Renal pelvis (tissue), 4 donors: Measurements from ENCODE around the gene HCST. TPM values are rescaled to one million over a fixed set of nuclear protein-coding genes. Genes with fewer than 3 reads are reported as not detected.
A peak's percentile ranks its signal among the peaks of the same experiment; 100 is the strongest.
"Not testable (repeated sequence)": the region's sequence is repeated elsewhere in the genome, so short reads cannot be mapped to it uniquely, and the experiment has no call there.

ENCODE experiments used
- DNase-seq: peaks from one replicate; pipeline ENCODE4 v3.0.0-alpha.2; 2013
- polyA plus RNA-seq, 3 donors: library from polyadenylated mRNA; unstranded; fragments of 120-200 nt; gene quantifications; one replicate each; pipeline ENCODE4 v1.2.1, GENCODE V29; 2013; ENCODE audit not compliant: insufficient read length in 3 of 3

The HCST gene
- polyA plus RNA-seq, 3 donors: 2.5 to 5.2 (median 3.3) TPM

GRCh38 chr19:35874392-35874930 is 27.9 kb upstream of the HCST start:
- no peak for DNase-seq

DNA sequence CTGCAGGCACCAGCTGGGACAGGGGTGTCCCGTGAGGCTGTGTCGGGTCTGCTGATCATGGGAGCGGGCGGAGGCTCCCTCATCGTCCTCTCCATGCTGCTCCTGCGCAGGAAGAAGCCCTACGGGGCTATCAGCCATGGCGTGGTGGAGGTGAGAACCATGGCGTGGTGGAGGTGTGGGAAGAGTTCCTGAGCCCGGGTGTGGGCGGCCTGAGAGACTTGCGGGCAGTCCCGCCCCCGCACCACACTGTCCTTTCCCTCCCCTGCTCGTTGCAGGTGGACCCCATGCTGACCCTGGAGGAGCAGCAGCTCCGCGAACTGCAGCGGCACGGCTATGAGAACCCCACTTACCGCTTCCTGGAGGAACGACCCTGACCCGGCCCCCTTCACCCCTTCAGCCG is 23.3 kb upstream of the HCST start:
- no peak for DNase-seq

GRCh38 chr19:35879770-35880317 is 22.5 kb upstream of the HCST start:
- peak; percentile 87 for DNase-seq

GRCh38 chr19:35882114-35882832 is 20.1 kb upstream of the HCST start:
- DNase-seq: peak; percentile 79

DNA sequence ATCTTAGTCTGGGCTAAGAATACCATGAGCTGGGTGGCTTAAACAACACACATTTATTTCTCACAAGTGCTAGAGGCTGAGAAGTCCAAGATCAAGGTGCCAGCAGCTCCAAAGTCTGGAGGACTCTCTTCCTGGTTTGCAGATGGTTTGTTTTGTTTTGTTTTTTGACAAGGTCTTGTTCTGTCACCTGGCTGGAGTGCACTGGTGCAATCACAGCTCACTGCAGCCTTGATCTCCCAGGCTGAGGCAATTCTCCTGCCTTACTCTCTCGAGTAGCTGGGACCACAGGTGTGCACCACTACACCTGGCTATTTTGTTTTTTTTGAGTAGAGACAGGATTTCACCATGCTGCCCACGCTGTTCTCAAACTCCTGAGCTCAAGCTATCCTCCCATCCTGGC is 18.4 kb upstream of the HCST start:
- DNase-seq: no peak

DNA sequence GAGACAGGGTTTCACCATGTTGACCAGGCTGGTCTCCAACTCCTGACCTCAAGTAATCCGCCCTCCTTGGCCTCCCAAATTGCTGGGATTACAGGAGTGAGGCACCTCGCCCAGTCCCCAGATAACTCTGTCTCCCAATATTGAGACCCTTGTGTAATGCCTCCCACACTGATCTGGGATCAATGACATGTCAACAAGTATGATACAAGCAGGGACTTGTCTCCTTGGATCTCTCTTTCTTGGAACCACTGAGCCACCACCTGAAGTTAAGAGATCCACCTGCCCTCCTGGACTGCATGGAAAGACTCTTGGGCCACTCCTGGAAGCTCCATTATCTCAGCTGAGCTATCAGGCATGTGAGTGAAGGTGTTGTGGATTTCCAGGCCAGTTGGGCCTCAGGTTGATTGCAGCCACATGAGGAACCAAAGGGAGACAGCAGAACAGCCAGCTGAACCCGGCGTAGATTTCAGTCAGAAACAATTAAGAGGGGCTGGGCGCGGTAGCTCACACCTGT is 17.0 kb upstream of the HCST start:
- DNase-seq: no peak

- DNase-seq: no peak
Observed at GRCh38 chr19:35885904-35886303, 16.4 kb upstream of the HCST start.

GRCh38 chr19:35887197-35887596 is 15.1 kb upstream of the HCST start:
- DNase-seq: no peak

- DNase-seq: no peak
Observed at GRCh38 chr19:35888398-35888797, 13.9 kb upstream of the HCST start.

- no peak for DNase-seq
Observed at GRCh38 chr19:35889370-35890112, 12.8 kb upstream of the HCST start.

DNA sequence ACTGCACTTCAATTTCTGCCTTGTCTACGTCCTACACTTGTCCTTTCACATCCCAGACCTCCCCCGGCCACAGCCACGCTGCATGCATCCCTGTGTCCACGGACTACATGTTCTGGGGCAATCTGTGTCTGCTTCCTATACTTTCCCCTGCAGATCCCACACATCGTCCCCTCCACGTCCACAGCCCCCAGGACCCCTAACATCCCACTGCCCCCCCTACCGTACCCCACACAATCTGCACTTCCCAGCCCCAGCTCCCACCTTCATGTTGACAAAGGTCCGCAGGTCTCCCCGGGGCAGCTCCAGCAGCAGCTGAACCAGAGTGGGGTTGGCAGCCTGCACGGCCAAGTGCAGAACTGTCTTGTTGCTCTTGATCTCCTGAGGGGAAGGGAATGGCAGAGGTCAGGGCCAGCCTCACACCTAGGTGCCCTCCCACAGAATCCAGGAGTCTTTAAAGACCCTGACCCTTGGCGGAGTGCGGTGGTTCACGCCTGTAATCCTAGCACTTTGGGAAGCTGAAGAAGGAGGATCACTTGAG is 12.1 kb upstream of the HCST start:
- DNase-seq: no peak

- DNase-seq: not testable (repeated sequence)
Observed at GRCh38 chr19:35891819-35892218, 10.5 kb upstream of the HCST start.

DNA sequence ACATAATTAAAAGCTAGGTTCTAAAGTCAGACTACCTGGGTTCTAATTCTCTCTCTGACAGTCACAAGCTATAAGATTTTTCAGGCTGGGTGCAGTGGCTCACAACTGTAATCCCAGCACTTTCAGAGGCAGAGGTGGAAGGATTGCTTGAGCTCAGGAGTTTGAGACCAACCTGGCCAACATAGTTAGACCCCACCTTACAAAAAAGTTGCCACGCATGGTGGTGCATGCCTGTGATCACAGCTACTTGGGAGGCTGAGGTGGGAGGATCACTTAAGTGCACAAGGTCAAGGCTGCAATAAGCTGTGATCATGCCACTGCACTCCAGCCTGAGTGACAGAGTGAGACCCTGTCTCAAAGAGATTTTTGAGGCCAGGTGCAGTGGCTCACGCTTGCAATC is 8.0 kb upstream of the HCST start:
- no peak for DNase-seq

- no peak for DNase-seq
Observed at GRCh38 chr19:35895911-35896642, 6.3 kb upstream of the HCST start.

DNA sequence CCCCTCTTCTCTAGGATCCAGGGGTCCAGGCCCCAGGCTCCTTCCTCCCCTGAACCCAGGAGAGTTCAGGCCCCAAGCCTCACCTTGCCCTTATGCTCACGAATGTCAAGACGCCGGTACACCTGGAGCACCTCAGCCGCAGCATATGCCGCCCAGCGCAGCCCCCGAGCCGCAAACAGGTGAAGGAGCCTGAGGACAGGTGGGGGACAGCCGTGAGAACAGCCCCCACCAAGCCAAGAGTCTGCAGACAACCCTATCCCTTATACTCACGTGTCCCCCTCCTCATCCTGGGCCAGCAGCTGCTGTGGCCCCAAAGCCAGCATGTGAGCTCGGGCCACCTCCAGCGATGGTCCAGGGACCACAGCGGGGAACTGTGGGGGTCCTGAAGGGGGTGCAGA is 5.7 kb upstream of the HCST start:
- DNase-seq: no peak

DNA sequence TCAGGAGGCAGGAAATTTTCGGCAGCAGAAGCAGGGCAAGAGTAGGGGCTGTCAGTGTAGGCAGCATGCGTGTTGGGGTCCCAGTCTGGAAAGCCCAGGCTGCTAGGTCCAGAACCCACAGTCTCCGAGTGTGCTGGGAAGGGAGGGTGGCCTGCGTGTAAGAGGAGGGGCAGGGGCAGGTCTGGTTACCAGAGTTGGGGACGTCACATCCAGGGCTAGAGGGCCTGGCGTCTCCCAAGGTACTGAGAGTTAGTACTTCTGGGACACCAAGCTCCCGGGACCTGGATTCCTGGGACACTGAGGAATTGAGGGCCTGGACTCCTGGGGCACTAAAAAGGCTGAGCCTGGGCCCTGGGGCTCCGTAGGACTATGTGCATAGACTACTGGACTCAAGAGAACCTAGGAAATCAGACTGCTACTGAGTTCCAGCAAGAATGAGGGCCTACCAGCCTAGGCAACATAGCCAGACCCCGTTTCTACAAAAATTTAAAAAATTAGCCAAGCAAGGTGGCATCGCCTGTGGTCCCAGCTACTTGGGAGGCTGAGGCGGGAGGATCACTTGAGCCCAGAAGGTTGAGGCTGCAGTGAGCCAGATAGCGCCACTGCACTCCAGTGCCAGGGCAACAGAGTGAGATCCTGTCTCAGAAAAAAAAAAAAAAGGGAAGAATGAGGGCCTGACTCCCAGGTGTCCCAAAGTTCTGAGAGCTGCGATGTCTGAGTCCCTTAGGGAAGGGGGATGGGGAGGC is 4.5 kb upstream of the HCST start:
- no peak for DNase-seq

DNA sequence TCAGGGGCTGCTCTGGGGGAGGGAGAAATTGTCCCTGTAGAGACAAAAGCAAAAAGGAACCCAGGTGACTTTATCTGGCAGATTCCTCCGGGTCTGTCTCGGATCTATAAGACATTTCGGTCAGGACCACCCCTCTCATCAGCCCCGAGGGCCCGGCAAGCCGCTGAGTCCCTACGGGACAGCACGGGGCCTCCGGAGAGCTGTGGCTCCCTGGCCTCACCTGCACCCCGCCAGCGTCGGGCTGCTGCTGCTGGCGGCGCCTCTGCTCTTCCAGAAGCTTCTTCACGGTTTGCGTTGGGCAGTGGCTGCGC is 3.9 kb upstream of the HCST start:
- DNase-seq: no peak

DNA sequence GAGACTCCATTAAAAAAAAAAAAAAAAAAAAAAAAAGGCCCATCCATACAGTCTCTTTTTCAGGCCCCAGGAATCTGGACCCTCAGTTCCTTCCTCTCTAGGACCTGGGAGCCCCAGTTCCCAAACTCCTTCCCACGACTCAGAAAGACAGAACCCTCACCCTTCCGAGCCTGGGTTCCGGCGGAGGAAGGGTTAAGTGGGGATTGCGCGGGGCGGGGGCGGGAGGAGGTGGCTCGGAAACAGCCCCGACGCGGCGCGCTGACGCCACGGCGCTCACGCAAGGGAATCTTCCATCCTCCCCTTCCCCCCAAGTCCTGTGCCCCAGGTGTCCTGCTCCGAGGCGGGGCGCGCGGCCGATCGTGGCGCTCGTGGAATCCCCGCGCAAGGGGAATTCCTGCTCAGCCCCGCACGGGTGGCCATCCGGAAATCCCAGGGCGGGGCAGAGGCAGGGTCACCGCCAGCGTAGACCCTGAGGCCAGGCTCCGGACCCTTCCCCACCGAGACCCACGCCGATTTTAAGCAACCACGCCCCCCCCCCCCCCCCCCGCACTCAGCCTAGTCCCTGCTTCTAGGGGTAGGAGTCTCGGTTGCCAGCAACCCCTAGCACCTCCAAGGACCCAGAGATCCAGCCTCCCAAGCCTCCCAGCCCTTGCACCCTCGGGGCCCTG is 2.6 kb upstream of the HCST start:
- peak; percentile 82 for DNase-seq

DNA sequence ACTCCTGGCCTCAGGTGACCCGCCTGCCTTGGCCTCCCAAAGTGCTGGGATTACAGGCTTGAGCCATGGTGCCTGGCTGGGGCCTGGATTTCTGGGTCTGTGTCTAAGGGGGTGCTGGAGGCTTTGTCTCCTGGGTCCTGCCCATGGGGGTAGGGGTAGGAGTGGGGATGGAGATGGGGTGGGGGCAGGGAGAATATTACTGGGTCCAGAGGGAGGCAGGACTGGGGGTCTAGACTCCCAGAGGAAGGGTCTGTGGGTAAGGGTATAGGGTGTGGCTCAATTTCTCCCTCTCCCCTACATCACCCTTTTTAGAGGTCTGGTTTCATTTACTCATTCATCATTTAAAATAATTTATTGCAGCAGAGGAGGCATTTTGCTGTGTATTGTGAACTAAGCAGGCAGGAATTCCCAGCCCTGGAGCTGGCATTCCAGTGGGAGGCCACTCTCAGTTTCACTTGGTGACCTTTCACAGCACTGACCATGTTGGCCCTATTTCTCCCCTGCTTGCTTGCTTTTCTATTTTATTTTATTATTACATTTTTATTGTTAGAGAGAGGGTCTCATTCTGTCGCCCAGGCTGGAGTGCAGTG is 1.2 kb upstream of the HCST start:
- no peak for DNase-seq

- no peak for DNase-seq
Observed at GRCh38 chr19:35902870-35903475, 644 bp downstream of the HCST start.
